HG03378 (cell line): ENCODE results near the gene KIF22.
A peak's percentile ranks its signal among the peaks of the same experiment; 100 is the strongest.
"Not testable (repeated sequence)": the region's sequence is repeated elsewhere in the genome, so short reads cannot be mapped to it uniquely, and the experiment has no call there.

Experiments
- ATAC-seq: cut with Tn5 transposase; IDR thresholded peaks from one replicate; pipeline ENCODE4 v1.9.1; 2021; ENCODE audit warnings: mild to moderate bottlenecking, moderate library complexity; ENCODE audit not compliant: unreplicated experiment

The KIF22 gene

DNA sequence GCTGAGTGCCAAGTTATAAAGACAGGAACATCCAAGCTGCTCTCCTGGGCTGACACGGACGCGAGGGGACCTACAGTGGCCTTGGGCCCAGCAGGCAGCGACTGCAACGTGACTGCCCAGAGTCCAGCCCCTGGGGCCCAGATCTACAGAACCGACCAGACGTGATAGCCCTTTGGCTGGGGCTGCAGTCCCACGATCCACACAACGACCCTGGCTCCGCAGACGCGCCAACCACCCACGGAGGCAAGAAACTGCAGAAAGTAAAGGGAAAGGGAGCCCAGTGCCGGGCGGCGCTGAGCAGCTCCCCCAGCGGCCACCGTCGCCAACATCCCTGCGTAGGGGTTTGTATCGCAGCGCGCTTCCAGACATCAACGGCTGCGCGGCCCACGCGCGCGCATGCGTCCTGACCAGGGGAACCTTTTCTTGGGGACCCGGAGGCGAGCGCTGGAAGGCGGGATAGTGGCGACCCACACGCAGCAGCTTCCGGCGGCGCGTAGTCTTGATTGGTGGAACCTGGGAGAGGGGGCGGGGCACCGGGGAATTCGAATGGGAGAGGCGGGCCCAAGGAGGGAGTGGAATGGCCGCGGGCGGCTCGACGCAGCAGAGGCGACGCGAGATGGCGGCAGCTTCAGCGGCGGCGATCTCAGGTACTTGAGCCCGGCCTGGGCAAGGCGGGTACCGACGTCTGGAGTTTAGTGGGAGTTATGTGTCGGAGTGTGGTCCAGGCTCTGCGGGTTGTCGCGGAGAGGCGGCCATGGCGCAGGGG, at the start of gene KIF22:
Gene KIF22, plus strand, starts transcription at position 569 of the 766 bp plus-strand sequence. Its CDS starts 9 bp downstream, at position 578.
- peak; percentile 79 for ATAC-seq

DNA sequence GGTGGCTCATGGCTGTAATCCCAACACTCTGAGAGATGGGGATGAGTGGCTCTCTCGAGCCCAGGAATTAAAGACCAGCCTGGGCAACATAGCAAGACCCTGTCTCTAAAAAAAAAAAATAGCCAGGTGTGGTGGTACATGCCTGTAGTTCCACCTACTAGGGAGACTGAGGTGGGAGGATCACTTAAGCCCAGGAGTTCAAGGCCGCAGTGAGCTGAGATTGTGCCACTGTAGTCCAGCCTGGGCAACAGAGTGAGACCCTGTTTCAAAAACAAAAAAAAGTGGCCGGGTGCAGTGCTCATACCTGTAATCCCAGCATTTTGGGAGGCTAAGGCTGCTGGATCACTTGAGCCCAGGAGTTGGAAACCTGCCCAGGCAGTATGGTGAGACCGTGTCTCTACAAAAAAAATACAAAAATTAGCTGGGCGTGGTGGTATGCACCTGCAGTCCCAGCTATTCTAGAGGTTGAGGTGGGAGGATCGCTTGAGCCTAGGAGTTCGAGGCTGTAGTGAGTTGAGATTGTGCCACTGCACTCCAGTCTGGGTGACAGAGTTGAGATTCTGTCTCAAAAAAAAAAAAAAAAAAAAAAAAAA, 47.8 kb upstream of the KIF22 start:
- no peak for ATAC-seq

DNA sequence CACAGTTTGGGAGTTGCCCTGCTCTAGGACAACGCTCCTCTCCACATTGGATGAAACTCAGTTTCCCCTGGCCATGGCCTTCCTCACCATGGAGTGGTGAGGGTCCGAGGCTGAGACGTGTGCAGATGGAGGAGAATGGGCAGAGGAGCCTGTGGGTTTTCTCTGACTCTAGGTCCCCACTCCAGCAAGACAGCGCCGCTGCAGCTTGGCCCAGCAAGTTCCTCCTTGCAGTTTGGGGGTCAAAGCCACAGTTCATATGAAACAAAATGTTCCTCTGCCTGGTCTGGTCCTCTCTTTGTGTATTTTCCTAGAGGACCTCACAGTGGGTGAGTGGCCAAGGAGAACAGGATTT, 47.1 kb upstream of the KIF22 start:
- ATAC-seq: no peak

DNA sequence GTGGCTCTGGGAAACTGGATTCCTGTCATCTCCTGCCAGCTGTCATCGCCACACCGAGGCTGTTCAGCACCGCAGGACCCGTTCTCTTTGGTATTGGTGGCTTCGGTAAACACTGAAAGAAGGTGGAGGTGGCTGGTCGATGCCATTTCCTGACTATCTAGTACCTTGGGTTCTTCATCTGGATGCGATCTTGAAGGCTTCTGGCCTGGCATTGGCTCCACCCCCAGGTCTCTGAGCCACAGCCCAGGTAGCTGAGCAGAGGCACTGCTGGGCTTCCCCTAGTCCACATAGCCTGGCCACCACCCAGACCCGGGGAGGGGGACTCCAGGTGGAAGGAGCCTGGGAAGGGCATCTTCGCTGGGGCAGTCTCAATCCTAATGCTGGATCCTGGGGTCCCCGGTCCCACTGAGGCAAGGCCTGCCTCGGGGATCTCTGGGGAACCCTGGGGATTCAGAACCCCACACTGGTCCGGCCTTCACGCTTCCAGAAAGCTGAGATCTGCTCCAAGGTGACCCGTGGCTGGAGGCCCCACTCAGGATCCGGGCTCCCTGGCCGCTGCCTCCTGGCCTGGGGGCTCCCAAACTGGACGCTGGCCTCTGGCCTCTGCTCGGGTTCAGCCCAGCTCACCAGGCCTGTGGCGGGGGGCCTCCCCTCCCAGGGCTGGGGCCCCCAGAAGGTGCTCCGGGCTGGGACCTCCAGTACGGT, 46.6 kb upstream of the KIF22 start:
- ATAC-seq: no peak

DNA sequence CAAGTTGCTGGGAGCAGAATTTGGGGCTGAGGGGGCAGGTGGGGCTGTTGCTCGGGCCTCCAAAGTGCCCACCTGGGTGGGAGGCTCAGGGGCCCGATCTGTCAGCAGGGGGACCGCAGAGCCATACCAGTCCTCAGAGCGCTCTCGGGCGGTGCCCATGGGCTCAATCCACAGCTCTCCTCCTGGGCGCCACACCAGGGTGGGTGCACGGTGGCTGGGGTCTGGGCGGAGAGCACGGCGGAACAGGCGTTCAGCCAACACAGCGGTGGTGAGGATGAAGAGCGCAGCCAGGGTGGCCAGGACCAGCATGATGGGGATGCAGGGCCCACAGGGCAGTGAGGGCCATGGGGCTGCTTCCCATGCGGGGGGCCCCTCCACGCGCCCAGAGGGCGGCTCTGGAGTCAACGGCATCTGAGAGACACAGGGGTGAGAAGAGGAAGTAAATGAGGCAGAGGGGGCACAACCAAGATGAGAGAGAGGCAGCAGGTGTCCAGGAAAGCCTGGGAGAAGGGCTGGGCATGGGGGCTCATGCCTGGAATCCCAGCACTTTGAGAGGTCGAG, 45.9 kb upstream of the KIF22 start:
- no peak for ATAC-seq

DNA sequence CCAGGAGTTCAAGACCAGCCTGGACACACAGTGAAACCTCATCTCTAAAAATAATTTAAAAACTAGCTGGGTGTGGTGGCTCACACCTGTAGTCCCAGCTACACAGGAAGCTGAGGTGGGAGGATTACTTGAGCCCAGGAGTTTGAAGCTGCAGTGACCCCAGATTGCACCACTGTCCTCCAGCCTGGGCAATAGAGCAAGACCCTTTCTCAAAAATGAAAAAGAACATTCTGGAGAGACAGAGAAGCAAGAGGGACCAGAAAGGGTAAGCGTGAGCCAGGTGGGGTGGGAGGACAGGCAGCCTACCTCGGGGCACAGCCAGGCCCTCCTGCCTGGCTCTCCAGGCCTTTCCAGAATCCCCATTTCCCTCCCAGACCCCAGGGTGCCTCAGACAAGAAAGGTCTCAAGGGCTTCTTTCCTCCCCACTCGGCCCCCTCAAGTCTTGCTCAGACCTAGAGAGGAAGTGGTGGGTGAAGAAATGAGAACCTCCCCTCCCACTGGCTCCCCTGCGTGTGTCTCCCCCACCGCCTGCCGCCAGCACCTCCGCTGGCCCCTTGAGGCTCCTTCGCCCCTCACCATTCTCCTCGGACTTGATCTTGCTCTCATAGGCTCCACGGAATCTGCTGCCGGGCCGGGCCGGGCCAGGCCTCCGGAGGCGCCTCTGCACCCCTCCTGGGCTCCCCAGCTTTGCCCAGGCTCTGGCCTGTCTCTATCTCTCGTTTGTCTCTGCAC, 45.3 kb upstream of the KIF22 start:
- ATAC-seq: no peak

DNA sequence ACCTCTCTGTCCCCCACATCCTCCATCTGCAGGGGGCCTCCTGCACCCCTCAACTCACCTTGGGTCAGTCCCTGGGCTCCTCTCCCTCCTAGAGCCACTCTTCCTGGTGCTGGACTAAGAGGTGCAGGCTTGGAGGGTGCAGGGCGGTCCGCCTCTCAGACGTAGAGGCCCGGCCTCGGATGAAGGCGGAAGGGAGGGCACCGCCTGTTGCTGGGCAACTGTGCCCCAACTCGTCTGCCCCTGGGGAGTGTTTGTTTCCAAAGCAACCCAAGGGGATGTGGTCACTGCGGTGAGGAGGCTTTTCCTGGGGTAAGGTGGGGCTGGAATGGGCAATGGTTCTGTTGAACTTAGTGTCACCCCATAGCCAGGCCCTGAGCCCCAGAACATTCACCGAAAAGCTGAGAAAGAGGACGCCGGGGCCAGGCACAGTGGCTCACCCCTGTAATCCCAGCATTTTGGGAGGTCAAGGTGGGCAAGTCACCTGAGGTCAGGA, 44.7 kb upstream of the KIF22 start, which contains the start of gene C16orf54:
Gene C16orf54, minus strand, starts transcription at position 138 of the 493 bp plus-strand sequence. CDS start 1,039 bp downstream, outside the sequence.
- ATAC-seq: peak; percentile 70

DNA sequence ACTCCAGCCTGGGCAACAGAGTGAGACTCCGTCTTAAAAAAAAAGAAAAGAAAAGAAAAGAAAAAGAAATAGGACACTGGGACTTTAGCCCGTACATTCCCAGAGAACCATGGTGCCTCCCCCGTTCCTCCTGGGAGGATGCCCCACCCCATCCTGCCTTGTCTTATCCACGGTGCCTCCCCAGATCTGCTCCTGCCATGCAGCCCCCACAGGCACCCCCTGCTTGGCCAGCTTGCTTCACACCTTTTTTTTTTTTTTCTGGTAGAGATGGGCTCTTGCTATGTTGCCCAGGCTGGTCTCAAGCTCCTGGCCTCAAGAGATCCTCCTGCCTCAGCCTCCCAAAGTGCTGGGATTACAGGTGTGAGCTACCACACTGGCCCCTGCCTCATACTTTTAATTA, 44.0 kb upstream of the KIF22 start:
- not testable (repeated sequence) for ATAC-seq

DNA sequence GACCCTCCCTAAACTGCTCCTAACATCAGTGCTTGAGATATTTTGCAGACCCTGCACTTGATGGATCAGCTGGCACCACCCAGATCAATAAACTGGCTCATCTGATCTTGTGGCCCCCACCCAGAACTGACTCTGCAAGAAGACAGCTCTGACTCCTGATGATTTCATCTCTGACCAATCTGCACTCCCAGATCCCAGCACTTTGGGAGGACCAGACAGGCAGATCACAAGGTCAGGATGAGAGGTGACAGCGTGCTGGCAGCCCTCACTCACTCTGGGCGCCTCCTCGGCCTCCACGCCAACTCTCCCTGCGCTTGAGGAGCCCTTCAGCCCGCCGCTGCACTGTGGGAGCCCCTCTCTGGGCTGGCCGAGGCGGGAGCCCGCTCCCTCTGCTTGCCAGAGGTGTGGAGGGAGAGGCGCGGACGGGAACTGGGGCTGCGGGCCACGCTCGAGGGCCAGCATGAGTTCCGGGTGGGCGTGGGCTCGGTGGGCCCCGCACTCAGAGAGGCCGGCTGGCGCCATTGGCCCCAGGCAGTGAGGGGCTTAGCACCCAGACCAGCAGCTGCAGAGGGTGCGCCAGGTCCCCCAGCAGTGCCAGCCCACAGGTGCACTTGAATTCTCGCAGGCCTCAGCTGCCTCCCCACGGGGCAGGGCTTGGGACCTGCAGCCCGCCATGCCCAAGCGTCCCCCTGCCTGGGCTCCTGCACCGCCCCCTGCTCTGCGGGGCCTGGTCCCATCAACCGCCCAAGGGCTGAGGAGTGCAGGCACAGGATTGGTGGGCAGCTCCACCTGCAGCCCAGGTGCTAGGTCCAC, 42.4 kb upstream of the KIF22 start:
- ATAC-seq: no peak

DNA sequence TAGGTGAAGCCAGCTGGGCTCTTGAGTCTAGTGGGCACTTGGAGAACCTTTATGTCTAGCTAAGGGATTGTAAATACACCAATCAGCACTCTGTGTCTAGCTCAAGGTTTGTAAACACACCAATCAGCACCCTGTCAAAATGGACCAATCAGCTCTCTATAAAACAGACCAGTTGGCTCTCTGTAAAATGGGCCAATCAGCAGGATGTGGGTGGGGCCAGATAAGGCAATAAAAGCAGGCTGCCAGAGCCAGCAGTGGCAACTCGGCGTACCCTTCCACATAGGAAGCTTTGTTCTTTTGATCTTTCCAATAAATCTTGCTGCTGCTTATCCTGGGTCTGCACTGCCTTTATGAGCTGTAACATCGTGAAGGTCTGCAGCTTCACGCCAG, 41.8 kb upstream of the KIF22 start:
- ATAC-seq: not testable (repeated sequence)

DNA sequence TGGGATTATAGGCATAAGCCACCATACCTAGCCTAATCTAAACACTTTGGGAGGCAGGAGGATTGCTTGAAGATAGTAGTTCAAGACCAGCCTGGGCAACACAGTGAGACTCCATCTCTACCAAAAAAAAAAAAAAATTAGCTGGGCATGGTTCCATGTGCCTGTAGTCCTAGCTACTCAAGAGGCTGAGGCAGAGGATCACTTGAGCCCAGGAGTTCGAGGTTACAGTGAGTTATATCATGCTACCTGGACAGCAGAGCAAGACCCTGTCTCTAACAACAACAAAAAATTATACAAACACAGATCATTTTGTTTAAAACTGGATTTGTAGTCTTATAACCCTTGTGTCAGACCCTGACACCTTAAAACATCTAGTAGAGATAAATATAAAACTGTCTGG, 37.0 kb upstream of the KIF22 start:
- no peak for ATAC-seq

DNA sequence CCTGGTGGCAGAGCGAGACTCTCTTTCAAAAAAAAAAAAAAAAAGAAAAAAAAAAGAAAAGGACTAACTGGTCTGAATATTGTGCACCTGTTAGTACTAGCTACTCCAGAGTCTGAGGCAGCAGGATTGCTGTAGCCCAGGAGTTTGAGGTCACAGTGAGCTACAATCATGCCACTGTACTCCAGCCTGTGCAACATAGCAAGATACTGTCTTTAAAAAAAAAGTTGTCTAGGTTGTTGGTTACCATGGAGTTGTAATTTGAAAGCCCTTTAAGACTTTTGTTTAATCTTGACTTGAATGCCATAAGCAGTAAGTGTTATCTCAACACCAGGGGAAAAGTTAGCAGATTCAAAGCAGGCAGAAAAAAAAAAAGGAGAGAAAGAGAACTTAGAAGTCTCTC, 33.9 kb upstream of the KIF22 start:
- no peak for ATAC-seq

DNA sequence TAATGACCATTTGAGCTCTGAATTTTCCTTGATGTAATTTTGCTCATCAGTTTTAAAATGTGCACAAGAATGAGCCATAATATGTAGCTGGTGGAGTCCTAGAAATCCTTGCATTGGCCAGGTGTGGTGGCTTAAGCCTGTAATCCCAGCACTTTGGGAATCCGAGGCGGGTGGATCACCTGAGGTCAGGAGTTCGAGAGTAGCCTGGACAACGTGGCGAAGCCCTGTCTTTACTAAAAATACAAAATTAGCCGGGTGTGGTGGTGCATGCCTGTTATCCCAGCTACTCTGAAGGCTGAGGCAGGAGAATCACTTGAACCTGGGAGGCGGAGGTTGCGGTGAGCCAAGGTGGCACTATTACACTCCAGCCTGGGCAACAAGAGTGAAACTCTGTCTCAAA, 33.5 kb upstream of the KIF22 start:
- not testable (repeated sequence) for ATAC-seq

DNA sequence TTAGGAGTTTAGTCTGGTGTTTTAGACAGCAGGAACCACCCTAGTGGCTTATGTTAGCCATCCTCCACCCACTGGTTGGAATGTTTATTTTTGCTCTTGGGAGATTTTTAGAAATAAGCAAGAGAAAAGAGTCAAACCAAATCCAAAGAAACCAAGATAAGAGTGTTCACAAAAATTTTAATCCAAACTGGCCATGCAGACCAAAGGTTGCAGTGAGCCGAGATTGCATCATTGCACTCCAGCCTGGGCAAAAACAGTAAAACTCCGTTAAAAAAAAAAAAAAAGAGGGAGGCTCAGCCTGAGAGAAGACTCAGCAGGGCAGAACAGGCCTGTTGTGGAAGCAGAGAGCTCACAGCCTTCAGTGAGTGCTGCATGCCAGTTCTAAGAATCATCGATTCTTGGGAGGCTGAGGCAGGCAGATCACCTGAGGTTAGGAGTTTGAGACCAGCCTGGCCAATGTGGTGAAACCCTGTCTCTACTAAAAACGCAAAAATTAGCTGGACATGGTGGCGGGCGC, 32.5 kb upstream of the KIF22 start:
- ATAC-seq: no peak

DNA sequence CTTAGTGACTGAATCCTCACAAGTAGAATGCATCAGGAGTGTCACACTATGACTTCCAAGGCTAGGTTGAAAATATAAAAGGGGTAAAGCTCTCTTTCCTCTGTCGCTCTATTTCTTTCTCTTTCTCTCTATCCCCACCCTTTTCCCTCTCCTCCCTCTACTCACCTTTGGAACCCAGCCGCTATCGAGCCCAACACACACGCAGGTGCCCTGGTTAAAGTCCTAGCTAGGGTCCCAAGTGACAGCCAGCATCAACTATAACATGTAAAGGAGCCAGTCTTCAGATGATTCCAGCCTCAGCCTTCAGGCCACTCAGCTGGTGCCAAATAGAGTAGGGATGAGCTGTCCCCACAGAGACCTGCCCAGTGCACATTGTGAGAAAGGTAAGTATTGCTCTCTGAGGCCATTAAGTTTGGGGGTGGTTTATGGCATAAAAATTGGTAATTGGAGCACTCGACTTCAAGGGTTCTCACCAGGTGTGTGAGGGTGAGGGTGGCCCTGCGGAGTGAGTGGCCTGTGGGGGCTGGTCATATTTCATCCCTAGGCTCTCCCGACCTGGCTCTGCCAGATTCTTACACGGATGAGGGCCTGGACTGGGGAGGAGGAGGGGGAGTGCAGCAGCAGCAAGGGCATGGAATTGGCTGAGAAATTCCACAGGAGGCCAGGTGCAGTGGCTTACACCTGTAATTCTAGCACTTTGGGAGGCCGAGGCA, 29.8 kb upstream of the KIF22 start:
- no peak for ATAC-seq

DNA sequence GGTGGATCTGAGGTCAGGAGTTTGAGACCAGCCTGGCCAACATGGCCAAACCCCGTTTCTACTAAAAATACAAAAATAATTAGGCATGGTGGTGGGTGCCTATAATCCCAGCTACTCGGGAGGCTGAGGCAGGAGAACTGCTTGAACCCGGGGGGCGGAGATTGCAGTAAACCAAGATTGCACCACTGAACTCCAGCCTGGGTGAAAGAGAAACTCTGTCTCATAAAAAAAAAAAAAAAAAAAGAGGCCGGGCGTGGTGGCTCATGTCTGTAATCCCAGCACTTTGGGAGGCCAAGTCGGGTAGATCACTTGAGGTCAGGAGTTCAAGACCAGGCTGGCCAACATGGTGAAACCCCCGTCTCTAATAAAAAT, 29.3 kb upstream of the KIF22 start:
- ATAC-seq: not testable (repeated sequence)

DNA sequence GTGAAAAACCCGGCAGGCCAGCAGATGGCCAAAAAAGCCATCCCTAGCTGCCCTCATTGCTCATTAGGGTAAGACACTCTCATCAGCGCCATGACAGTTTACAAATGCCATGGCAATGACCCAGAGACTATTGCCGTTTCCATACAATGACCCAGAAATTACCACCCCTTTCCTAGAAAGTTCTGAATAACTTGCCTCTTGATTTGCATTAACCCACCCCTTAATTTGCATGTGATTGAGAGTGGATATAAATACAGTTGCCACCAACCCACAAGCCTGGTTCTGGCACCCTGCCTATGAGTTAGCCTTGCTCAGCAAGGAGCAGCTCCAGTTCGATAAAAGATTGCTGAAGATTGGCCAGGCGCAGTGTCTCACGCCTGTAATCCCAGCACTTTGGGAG, 28.7 kb upstream of the KIF22 start:
- ATAC-seq: no peak

DNA sequence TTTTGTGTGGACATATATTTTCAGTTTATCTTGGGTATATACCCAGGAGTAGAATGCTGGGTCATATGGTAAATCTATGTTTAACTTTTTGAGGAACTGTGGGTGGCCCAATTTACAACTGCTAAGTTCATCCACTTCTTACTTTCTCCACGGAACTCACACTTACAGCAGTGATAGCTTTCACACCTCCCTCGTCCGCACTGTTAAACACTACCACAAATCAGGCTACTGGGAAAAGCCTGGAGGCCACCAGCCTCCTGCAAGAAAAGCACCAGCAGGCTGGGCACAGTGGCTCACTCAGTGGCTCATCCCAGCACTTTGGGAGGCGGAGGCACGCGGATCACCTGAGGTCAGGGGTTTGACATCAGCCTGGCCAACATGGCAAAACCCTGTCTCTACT, 27.2 kb upstream of the KIF22 start:
- ATAC-seq: no peak
